Measurements from ENCODE around the gene GOLGA1. TPM values are rescaled to one million over a fixed set of nuclear protein-coding genes. Genes with fewer than 3 reads are reported as not detected.
A peak's percentile ranks its signal among the peaks of the same experiment; 100 is the strongest.

Gene GOLGA1
- total RNA-seq, 2 donors from 2014 or later, result 22.5 to 24.0 TPM

DNA sequence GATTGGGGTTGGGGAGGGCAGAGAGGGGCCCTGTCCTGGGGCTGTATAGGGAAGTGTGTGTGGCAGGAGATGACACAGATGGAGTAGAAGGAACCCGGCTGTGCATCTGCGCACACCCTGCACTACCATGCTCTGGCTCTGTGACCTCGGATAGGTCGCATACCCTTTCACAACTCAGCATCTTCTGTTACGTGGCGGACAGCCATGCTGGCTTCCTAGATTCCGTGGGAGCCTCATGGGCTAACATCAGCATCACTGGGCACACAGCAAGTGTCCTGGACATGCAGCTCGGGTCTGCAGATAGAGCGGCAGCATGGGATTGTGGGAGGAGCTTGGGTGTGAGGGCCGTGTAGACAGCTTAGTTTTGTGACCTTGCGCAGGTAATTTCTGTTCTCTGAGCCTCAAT, 69.7 kb downstream of the GOLGA1 start:
- Mint-ChIP-seq H3K27ac (peak overlapping the region; percentile 99), H3K27me3 (ENCODE audit: low read depth) (no peaks in the 10 kb centered on the region), H3K9me3 (no peaks in the 10 kb centered on the region), H3K4me3 (peak overlapping the region; percentile 98), H3K36me3 (ENCODE audit: insufficient read depth in 2 of 2) (peaks cover 27 to 54% of the 10 kb centered on the region in 2 donors), H3K4me1 (ENCODE audit: low read depth) (peaks cover 63% of the 10 kb centered on the region)
- DNase-seq, result no peak
- ATAC-seq (replicated peaks in 1 of 2), result no peak

DNA sequence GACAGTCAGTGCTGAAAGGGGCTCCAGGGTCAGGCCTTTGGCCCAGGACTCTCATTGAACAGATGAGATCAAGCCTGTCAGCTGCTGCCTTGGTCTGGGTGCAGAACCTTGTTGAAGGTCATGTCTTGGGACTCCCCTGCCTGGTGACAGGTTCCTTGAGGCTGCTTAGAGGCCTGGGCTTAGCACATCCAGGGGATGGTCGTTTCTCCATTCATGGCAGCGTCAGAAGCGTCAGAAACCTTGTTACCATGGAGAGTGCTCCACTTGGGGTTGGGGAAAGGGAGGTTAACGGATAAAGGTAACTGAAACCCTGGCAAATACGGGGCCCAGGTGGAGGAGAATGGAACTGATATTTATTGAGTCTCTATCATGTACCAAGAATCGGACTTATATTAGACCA, 70.2 kb downstream of the GOLGA1 start:
- Mint-ChIP-seq H3K27ac (peak overlapping the region; percentile 99), H3K4me1 (ENCODE audit: low read depth) (peaks cover 63% of the 10 kb centered on the region), H3K4me3 (peak overlapping the region; percentile 98), H3K36me3 (ENCODE audit: insufficient read depth in 2 of 2) (peaks cover 27 to 54% of the 10 kb centered on the region in 2 donors), H3K27me3 (ENCODE audit: low read depth) (no peaks in the 10 kb centered on the region), H3K9me3 (no peaks in the 10 kb centered on the region)
- ATAC-seq (replicated peaks in 1 of 2) (no peak), DNase-seq (peak in 1 of 2 donors; percentile 19)

DNA sequence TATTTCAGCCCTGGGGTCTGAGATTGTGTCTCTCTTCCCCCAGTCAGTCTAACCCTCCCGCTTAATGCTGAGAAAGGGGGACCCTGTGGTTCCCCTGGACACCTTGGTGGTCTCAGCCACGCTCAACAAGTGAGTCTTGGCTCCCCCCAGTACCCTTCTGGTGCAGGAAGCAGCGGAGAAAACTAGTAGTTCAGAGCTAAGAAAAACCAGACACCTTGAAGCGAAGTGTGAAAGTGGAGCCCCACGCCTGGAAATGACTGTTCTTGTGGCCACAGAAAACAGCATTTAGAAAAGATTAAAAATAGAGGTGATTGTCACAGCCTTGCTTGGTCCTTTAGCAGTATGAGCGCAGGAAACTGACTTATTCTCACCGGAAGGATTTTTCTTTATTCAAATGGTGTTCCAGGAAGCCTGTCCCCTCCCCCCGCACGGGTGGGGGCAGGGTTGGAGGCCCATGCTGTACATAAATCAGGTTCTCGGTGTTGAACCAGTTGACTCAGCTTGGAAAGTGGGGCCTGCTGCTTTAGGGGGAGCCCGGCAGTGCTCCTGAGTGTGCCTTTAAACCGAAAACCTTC, 70.8 kb downstream of the GOLGA1 start:
- H3K4me3 Mint-ChIP-seq, result peak overlapping the region; percentile 98

DNA sequence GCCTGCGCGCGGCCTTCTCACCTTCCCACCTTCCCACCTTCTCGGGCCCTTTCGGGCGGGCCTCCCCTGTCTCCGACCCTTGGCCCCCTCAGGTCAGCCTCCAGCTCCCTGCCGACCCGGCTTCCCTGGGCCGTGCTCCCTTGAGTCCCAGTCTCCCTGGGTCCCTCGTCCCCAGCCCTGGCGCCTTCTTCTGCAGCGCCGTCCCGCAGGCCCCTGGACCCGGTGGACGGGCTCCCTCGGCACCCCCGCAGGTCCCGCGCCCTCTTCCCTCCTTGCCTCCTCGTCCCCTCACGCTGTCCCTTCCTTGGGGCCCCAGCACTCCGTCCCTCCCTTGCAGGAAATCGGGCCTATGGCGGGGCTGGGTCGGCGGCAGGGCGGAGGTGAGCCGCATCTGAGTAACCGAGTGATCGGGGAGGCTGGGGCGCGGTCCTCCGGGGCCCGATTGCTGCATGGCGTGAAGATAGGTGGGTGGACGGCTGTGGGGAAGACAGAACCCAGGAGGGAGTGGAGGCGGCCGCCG, 71.4 kb downstream of the GOLGA1 start:
- H3K36me3 Mint-ChIP-seq (ENCODE audit: insufficient read depth in 2 of 2), result peaks cover 27 to 44% of the 10 kb centered on the region in 2 donors

More for the DNA sequence above, 70.8 kb downstream of the GOLGA1 start:
- ATAC-seq (replicated peaks in 1 of 2), result peak; percentile 71 to 73
- Mint-ChIP-seq H3K27me3 (ENCODE audit: low read depth) (no peaks in the 10 kb centered on the region), H3K36me3 (ENCODE audit: insufficient read depth in 2 of 2) (peaks cover 27 to 49% of the 10 kb centered on the region in 2 donors), H3K4me1 (ENCODE audit: low read depth) (peaks cover 63% of the 10 kb centered on the region), H3K9me3 (no peaks in the 10 kb centered on the region), H3K27ac (peak overlapping the region; percentile 99)
- DNase-seq, result peak; percentile 92 to 95

DNA sequence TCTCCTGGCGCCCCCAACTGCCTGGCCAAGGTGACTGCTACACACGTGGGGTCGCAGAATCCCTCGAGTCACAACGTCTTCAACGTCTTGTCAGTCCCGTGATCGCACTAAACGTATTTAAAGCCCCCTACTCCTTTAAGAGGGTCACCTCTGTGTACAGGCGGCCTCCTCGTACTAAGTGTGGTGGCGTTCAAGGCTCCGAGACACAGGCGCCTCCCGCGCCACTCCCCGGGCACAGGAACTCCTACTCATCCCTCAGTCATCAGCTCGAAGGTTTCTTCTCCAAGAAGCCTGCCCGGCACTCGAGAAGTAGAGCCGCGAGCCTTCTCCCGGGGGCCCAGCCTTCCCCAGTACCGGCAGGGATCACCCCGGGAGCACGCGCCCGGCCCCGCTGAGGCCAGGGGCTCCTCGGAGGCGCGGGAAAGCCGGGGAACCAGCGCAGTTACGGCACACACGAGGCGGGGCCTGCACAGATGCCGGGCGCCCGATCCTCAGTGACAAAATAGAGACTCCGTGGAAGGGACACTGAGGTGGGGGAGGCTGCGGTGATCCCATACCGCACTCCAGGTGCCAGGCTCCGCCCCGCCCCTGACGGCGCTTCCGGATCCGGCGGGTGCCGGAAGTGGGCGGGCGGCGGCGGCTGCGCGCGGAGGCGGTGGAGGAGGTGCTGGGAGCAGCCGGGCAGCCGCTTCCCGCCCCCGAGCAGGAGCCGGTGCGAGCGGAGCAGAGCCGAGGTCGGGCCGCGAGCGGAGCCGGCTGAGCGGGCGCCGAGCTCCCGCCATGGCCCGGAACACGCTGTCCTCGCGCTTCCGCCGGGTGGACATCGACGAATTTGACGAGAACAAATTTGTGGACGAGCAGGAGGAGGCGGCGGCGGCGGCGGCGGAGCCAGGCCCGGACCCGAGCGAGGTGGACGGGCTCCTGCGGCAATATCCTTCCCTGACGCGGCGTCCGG, 72.1 kb downstream of the GOLGA1 start:
- Mint-ChIP-seq H3K36me3 (ENCODE audit: insufficient read depth in 2 of 2) (peaks cover 27 to 40% of the 10 kb centered on the region in 2 donors), H3K27me3 (ENCODE audit: low read depth) (no peaks in the 10 kb centered on the region), H3K9me3 (no peaks in the 10 kb centered on the region), H3K4me1 (ENCODE audit: low read depth) (peaks cover 55% of the 10 kb centered on the region), H3K4me3 (peak overlapping the region; percentile 98), H3K27ac (peak overlapping the region; percentile 99)
- DNase-seq (peak; percentile 96 to 97), ATAC-seq (replicated peaks in 1 of 2) (peak; percentile 70 to 72)

More for the DNA sequence above, 71.4 kb downstream of the GOLGA1 start:
- Mint-ChIP-seq H3K4me3 (peak overlapping the region; percentile 98), H3K4me1 (ENCODE audit: low read depth) (peaks cover 58% of the 10 kb centered on the region), H3K27me3 (ENCODE audit: low read depth) (no peaks in the 10 kb centered on the region), H3K27ac (peak overlapping the region; percentile 99), H3K9me3 (no peaks in the 10 kb centered on the region)
- DNase-seq (peak in 1 of 2 donors; percentile 66), ATAC-seq (replicated peaks in 1 of 2) (peak; percentile 12 to 25)

DNA sequence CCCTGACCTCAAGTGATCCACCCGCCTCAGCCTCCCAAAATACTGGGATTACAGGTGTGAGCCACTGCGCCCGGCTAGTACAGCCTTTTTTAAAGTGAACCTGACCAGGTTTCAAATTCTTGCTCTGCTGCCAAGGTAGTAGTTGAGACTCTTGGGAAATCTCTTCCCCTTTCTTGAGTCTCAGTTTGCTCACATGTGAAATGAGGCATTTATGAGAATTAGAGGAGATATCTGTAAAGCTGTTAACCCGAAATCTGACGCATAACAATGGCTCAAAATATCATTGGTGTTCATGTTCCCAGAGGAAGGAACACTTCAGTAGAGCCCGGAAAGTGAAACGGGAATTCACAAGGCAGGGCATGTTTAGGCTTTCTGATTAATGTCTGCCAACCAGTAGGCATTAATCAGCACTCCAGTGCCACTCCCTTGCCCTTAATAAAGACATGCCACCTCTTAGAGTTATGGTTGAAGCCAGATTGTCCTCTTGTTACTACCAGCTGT, 77.5 kb downstream of the GOLGA1 start:
- H3K36me3 Mint-ChIP-seq (ENCODE audit: insufficient read depth in 2 of 2), result peaks cover 12 to 22% of the 10 kb centered on the region in 2 donors
- H3K4me1 Mint-ChIP-seq (ENCODE audit: low read depth), result peaks cover 45% of the 10 kb centered on the region
- no peaks in the 10 kb centered on the region for H3K9me3 Mint-ChIP-seq
- ATAC-seq (replicated peaks in 1 of 2), result no peak
- no peaks in the 10 kb centered on the region for H3K27me3 Mint-ChIP-seq (ENCODE audit: low read depth)
- H3K4me3 Mint-ChIP-seq, result peak overlapping the region; percentile 37 to 55
- DNase-seq, result no peak
- H3K27ac Mint-ChIP-seq, result no peak overlapping the region

DNA sequence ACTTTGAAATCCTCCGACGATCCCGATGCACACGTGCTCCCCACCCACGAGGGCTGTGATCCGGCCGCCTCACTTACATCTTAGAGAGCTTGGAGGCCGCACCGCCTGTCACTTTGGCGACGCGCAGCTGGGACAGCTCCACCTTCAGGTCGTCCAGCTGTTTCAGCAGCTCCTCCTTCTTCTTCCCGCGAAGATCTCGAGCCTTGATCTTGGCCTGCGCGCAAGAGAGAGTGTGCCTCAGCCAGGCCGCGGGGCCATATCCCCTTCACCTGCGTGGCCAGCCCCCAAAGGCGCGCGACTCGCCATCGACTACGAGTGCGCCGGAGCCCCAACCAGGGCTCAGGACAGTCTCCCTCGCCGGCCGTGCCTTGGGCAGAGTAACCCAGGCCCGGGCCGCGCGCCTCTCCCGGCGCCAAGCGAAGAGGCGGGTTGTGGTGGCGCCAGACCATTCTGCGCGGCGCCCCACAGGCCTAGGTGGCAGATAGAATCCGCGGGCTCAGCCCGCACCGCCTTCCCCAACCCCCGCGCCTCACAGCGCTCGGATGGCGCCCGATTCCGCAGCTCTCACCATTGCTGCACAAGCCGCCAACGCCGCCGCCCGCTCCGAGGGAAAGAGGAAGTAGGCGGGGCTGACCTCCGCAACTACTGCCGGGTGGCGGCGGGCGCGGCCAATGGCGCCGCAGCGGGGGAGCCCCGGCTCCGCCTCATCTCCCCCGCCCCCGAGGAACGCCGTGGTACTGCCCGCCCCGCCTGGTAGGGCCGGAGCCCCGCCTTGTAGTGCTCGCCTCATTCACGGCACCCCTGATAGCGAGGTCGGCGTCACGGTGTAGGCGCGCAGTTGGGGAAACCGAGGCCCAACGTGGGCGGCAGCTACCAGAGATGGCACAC, 79.3 kb downstream of the GOLGA1 start, which contains the start of the genes ARPC5L and RPL35:
TSS of gene ARPC5L (plus strand) at position 789 of the 888 bp plus-strand sequence. CDS start 7,161 bp downstream, outside the sequence.
TSS of gene RPL35 (minus strand) at position 616 of the 888 bp plus-strand sequence. CDS start at position 571, 45 bp downstream.
- peaks cover 42% of the 10 kb centered on the region for H3K4me1 Mint-ChIP-seq (ENCODE audit: low read depth)
- no peaks in the 10 kb centered on the region for H3K9me3 Mint-ChIP-seq
- peaks cover 12 to 24% of the 10 kb centered on the region in 2 donors for H3K36me3 Mint-ChIP-seq (ENCODE audit: insufficient read depth in 2 of 2)
- peak within 1 kb of the TSS; percentile 92 to 94 for H3K4me3 Mint-ChIP-seq
- ATAC-seq (replicated peaks in 1 of 2) (peak; percentile 96), DNase-seq (peak; percentile 98)
- no peaks in the 10 kb centered on the region for H3K27me3 Mint-ChIP-seq (ENCODE audit: low read depth)
- peak within 1 kb of the TSS; percentile 87 for H3K27ac Mint-ChIP-seq

DNA sequence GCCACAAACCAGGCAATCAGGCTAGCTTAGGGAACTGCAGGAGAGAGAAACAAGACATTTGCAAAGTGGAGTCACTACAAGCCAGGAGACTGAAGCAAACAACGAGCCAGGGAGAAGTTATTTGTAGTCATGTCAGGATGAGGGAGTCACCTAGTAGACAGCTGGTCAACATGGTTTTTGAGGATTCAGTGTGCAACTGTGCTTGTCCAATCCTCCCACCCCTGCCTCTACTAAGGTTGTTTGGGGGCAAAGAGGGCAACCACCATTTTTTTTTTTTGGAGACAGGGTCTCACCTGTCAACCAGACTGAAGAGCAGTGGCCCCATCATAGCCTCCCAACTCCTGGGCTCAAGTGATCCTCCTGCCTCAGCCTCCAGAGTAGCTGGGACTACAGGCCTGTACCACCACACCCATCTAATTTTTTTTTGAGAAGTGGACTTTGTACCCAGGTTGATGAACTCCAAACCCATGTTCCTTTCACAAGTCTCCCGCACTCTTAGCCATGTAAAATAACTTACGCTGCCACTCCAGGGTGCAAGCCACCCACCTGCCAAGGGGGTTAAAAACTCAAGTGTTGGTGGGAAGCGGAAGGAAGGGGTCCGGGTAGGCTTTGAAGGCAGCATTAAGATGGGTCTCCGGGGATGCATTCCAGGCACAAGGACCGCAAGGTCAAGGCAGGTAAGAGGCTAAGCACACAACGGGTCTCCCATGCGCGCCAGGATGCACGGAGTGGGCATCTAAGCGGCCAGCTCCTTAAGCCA, 80.1 kb downstream of the GOLGA1 start:
- DNase-seq (no peak), ATAC-seq (replicated peaks in 1 of 2) (no peak)
- Mint-ChIP-seq H3K27ac (peak overlapping the region; percentile 87), H3K9me3 (no peaks in the 10 kb centered on the region), H3K36me3 (ENCODE audit: insufficient read depth in 2 of 2) (peaks cover 12 to 24% of the 10 kb centered on the region in 2 donors), H3K4me3 (peak overlapping the region; percentile 92 to 94), H3K27me3 (ENCODE audit: low read depth) (no peaks in the 10 kb centered on the region), H3K4me1 (ENCODE audit: low read depth) (peaks cover 41% of the 10 kb centered on the region)

DNA sequence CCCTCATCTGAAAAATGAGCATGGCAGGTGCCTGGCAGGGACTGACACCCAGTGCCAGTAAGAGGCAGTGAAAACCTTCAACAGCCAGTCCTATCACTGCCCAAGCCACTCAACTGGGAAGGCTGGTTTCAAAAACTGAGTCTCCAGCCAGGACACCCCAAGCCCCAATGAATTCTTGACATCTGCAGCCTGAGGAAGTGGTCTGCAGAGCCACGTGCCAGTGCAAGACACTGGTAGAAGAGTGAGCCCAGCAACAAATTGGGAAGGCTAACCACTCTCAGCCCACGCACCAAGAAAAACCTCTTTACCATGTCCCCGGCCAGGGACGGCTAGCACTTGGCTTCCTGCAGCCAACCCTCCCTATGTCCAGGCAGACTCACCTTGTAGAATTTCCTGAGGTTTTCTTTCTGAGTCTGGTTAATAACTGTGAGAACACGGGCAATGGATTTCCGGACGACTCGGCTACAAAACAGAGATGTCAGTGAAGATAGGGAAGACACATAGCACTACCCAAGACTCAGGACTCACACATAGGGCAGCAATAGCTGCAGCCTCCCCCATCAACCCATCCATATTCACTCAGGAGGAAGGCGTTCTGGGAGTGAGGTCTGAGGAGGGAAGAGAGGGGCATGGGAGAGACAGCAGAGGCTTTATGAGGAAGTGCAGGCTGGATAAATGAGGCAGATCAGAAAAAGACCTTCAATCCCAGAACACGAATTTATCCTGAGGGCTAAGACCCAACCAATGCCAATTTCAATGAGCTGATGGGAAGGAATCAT, 80.9 kb downstream of the GOLGA1 start:
- Mint-ChIP-seq H3K9me3 (no peaks in the 10 kb centered on the region), H3K27me3 (ENCODE audit: low read depth) (no peaks in the 10 kb centered on the region), H3K4me3 (peak overlapping the region; percentile 92 to 94), H3K4me1 (ENCODE audit: low read depth) (peaks cover 44% of the 10 kb centered on the region), H3K27ac (peak overlapping the region; percentile 85), H3K36me3 (ENCODE audit: insufficient read depth in 2 of 2) (peaks cover 12 to 24% of the 10 kb centered on the region in 2 donors)
- DNase-seq (no peak), ATAC-seq (replicated peaks in 1 of 2) (no peak)

DNA sequence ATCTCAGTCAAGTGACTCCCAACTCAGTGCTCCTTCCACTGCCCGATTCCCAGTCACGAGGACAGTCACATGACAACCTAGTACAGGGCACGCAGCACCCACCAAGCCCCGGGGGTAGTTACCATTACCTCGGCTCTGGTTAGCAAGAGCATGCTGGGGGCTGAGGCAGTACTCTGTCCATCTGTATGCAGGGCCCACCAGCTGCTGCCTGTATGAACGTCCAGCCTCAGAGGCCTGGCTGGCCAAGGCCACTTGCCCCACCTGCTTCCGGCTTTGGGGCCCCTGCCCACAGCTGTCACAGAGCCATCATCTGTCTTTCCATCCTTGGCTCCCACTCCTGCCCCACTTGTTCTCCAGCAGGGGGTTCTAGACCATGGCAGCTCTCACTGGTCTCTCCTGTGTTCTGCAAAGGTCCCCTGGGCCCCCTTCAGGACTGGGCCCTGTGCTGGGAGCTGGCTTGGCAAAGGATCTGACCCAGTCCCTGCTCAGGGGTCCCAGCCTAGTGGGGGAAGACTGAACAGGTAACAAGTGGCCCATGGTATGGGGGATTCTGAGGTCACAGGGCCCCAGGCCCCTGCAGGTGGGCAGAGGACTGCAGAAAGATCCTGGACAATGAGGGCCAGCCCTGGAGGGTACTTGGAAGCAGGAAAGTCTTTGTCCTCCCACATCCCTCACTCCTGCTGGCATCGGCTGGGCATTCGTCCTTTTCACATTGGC, 82.4 kb downstream of the GOLGA1 start:
- Mint-ChIP-seq H3K4me1 (ENCODE audit: low read depth) (peaks cover 42% of the 10 kb centered on the region), H3K27me3 (ENCODE audit: low read depth) (no peaks in the 10 kb centered on the region), H3K36me3 (ENCODE audit: insufficient read depth in 2 of 2) (peaks cover 12 to 24% of the 10 kb centered on the region in 2 donors), H3K27ac (peak overlapping the region; percentile 33), H3K9me3 (no peaks in the 10 kb centered on the region), H3K4me3 (peak overlapping the region in 1 of 2 donors; percentile 29)
- DNase-seq, result no peak
- ATAC-seq (replicated peaks in 1 of 2), result no peak

All from activated T-cell treated with anti-CD3 and anti-CD28 coated beads, Interleukin-2, amount 50 U/mL, for 72 hours (primary cell).